Ramos (cell line): ENCODE results near the gene GGA1.

Experiments
- in situ Hi-C: fragments of 300-500 bp; cut with MboI; formaldehyde crosslinking; loops from one replicate; pipeline ENCODE4 v1.14.3; 2022; ENCODE audit warnings: low sequenced_read_pairs; ENCODE audit not compliant: unreplicated experiment

Gene GGA1

DNA sequence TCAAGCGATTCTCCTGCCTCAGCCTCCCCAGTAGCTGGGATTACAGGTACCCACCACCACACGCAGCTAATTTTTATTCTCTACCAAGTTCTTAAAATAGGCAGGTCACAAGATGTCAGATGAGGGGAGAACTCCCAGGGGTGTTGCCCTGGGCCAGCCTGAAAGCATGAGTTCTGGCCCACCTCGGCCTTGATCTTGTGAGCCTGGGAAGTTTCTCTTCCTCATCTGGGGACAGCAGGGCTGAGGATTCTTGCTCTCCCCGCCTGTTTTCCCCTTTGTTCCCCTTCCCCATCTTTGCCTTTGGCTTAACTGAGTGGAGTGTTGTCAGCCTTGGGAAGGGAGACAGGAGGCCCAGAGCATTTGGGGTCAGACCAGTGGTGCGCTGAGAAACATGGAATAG, 53.4 kb downstream of the GGA1 start:
- in situ Hi-C loops: no loop called here

DNA sequence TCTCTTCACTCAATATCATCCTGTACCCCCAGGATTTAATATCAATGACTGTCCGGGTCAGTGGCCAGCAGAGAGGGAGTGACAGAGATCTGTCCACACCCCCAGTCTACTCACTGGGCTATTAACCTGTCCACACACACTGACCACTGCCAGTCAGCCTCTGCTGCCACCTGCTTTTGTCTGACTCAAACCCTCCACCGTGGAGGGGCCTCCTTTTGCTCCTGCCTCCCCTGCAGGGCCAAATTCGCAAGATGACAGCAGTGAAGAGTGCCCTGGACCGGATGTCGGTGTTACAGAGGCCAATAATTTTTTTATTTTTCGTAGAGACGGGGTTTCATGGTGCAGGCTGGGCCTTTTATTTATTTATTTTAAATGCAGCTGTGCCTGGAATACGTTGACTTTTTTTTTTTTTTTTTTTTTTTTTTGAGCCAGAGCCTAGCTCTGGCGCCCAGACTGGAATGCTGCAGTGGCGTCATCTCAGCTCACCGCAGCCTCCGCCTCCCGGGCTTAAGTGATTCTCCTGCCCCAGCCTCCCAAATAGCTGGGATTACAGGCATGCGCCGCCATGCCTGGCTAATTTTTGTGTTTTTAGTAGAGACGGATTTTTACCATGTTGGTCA, 55.0 kb downstream of the GGA1 start:
- in situ Hi-C loops: no loop called here

DNA sequence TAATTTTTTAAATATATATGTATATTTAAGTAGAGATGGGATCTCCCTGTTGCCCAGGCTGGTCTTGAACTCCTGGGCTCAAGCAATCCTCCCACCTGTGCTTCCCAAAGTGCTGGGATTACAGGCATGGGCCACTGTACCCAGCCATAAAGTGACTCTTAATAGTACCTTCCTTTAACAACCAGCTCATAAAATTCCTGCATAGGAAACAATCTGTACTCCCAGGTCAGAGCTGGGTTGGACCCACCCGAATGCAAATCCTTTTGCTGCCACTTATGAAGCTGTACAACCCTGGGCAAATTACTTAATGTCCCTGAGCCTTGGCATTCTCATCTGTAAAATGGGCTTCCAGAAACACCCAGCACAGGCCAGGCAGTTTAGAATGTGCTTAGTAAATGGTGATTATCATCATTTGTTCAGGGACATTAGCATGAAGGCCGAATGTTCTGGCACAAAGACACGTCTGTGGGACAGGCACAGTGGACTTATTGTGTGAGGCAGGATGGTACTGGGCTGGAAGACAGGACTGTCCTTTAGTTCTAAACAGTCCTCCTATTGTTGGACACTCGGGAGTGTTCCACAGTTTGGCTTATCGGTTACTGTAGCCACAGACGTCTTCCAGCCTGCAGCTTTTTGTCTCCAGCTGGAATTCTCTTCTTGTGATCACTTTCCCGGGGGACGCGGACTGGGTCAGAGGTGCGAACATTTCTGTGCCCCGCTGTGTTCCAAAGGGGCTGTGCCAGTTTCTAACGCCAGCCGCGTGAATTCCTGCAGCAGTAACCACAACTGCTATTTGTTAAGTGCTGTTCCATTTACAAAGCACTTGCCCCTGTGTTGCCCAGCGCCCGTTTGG, 55.8 kb downstream of the GGA1 start:
- in situ Hi-C loops: no loop called here

DNA sequence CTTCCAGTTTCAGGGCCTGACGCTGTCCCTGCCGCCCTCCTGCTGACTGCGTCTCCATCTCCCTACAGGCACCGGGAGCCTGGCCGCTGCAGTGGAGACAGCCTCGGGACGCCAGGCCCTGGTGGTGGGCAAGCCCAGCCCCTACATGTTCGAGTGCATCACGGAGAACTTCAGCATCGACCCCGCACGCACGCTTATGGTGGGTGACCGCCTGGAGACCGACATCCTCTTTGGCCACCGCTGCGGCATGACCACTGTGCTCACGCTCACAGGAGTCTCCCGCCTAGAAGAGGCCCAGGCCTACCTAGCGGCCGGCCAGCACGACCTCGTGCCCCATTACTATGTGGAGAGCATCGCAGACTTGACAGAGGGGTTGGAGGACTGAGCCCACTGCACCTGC, 56.9 kb downstream of the GGA1 start:
- in situ Hi-C loops: no loop called here

DNA sequence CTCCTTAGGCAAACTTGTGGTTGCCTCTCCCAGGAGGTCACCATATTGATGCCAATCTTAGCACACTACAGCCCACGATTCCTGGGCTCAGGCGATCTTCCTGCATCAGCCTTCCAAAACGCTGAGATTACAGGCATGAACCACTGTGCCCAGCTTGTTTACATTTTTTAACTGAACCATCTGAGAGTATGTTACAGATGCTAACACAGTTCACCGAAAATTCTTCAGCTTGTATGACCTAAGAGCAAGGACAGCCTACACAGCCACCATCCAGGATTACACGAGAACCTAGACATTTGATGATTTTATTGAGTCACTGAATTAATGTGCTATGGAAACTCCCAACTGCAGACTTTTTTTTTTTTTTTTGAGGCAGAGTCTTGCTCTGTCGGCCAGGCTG, 61.0 kb downstream of the GGA1 start:
- in situ Hi-C loops: no loop called here

DNA sequence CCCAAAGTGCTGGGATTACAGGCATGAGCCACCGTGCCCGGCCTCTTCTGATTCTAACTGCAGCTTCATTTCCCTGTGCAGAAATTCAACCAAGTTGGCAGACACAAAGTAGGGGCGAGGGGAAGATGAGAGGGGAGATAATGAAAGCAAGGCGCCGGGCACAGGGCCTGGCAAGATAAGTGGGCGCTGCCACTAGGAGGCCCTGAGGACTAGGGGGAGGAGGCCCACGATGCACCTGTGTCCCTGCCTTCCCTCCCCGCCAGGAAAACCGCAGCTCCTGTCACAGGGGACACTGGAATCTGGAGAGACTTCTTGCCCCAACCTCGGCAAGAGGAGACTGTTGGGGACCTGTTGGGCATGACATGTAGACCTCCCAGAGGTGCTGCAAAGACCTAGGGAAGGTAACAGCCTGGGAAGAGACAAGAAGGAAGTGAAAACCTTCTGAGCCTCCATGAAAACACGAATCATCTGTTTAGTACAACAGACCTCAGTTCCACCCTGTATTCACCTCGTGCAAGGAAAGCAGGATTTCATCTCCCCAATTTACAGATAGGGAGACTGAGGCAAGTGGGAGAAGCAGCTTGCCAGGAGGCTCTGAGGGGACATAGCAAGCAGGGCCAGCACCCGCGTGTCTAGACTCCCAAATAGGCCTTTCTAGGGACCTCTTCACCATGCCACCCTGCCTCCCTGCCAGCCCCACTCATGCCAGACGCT, 63.7 kb downstream of the GGA1 start:
- in situ Hi-C loops: no loop called here

DNA sequence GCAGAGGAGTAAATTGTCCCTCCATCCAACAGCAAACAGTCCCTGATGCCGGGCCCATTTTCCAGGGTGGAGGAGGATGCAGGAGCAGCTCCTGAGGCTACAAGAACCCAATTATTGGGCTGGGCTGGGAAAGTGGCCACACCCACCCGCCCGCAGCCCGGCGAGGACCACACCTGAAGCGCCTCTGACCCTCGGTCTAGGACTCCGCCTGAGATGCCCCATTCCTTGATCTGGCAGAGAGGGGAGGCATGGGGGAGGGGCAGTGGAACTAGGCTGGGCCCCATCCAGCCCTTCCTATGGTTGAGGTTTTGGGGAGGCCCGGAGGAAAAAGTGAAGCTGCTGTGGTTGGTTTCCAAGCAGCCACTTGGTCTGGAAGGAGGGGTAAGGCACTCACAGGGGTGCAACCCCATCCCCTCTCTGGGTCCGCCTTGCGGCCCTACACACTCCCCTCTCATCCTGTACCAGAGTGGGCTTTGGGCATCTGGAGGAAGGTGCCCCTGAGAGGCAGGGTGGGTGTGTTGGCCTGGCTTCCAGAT, 64.4 kb downstream of the GGA1 start:
- in situ Hi-C loops: no loop called here

DNA sequence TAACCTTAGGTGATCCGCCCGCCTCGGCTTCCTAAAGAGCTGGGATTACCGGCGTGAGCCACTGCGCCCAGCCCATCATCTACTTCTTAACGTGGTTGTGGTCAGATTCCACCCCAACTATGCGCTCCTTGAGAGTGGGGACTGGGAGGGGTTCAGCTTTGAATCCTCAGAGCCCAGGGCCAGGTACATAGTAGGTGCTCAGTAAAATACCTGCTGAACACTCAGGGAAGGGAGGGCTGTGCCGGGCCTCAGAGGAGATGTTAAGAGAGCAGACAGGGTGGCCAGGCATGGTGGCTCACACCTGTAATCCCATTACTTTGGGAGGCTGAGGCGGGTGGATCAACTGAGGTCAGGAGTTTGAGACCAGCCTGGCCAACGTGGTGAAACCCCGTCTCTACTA, 65.6 kb downstream of the GGA1 start:
- in situ Hi-C loops: no loop called here

DNA sequence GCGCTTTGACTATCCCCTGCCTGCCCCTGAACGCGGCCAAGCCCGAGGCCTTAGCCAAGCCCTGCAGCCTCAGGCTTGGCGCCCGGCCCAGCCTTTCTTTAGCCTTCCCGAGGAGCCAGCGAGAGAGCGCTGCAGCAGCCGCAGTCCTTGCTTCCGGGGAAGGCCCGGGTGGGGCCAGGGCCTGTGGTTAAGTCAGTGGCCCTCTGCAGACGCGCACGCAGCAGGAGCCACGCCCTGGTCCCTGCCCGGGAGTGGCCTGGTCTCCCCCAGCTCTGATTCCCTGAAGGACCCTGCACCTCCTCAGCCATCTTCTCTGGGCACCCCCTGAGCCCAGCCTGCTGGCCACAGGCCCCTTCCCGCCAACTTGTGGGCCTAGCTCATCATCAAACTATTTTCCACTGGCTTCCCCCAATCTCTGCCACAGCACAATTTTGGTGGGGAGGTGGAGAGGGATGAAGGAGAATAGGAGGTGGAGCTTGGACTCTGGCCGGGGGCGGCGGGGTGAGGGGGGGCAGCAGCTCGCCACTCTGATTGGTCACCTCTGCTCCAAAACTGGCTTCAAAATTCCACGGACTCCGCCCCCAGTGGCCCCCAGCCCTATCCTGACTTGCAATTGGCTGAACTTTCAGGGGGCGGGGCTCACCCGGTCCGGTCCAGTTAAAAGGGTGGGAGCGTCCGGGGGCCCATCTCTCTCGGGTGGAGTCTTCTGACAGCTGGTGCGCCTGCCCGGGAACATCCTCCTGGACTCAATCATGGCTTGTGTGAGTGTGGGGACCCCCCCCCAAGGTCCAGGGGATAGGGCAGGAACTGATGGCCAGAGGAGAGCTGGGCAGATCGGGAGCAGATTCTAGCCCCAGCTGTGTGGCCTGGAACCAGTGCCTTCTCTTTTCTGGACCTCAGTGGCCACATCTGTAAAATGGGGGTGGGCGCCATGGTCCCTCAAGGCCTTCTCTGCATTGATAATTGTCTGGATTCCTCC, 66.6 kb downstream of the GGA1 start, which contains the start of gene LGALS1:
TSS of gene LGALS1 (plus strand) at position 686 of the 979 bp plus-strand sequence. CDS start at position 753, 67 bp downstream.
- in situ Hi-C loops: no loop called here

DNA sequence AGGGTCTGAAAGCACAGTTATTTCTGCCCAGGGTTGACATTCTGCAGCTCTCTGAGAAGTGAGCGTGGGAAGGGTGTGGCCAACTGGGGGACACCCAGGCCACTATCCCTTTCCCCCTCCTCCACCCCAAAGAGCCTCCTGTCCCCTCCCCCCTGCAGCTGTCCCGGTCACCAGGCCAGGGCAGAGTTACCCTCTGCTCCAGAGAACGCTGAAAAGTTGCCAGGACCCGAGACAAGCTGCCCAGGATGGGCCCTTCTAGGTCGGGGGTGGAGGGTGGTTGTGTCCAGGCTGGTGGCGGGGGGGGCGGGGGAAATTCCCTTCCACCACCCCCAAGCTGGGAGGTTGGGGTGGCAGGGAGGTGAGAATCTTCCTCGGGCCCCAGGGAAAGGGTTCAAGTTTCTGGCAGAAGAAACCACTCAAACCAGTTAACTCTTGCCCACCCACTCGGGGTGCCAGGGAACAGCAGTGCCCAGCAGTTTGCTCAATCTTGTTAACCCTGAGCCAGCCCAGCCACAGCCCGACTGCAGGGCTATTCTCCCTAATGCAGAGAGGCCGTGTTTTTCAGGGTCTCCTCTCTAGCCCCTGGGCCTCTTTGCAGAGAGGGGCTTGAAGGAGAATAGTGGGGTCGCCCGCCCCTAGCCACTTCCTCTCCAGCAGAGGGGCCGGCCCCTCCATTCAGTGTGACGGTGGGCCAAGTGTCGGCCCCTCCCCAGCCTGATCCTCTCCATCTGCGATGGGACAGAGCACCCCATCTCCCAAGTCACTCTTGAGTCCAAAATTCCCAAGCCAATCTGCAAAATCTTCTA, 67.5 kb downstream of the GGA1 start:
- in situ Hi-C loops: no loop called here

DNA sequence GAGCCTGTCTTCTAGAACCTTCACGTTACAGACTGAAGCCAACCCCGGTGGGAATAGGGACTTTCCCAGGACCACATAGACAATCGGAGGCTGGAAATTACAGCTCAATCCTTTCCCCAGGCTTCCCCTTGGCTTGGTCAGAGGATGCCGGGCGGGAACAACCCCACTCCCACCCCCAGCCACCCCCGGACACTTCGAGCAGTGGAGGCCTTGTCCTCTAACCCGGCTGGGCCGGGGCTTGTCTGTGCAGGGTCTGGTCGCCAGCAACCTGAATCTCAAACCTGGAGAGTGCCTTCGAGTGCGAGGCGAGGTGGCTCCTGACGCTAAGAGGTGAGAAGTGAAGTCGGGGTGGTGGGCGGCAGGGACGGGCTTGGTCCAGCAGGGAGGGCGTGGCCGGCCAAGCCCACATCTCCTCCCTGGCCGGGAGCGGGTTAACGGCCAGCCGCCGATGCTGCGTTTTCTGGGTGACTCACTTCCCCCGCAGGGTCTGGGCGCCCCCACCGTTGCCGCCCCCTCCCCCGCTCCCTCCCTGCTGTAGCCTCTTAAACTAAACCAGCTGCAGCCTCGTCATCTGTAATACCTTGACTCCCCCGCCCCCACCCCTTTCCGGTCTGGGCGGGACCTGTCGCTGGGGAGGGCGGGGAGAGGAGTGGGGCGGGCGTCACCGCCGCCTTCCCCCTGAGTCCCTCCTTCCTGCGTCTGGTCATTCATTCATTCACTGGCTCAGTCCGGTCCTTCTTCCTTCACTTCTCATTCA, 68.3 kb downstream of the GGA1 start:
- in situ Hi-C loops: no loop called here

DNA sequence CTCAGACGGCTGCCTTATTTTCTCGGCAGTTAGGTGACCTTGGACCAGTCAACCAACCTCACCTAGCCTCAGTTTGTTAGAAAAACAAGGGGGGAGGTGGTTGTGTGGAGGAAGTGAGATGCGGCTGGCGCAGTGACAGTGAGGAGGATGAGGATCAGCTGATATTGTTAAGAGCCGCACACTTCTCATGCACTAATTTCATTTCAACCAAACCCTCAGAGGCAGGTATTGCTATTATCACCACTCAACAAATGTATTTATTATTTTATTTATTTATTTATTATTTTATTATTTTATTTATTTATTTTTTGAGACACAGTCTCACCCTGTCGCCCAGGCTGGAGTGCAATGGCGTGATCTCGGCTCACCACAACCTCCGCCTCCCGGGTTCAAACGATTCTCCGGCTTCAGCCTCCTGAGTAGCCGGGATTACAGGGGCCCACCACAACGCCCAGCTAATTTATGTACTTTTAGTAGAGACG, 68.9 kb downstream of the GGA1 start:
- in situ Hi-C loops: no loop called here

DNA sequence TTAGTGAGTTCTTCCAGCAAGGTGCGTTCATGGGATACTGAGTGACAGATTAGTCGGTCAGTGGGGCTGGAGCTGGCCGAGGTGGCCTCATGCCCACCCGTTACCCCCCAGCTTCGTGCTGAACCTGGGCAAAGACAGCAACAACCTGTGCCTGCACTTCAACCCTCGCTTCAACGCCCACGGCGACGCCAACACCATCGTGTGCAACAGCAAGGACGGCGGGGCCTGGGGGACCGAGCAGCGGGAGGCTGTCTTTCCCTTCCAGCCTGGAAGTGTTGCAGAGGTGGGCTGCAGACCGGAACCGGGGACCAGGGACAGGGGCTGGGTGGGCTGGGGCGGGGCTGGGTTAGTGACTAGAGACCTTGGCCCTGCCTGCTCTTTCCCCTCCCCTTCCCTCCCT, 69.7 kb downstream of the GGA1 start:
- in situ Hi-C loops: no loop called here

DNA sequence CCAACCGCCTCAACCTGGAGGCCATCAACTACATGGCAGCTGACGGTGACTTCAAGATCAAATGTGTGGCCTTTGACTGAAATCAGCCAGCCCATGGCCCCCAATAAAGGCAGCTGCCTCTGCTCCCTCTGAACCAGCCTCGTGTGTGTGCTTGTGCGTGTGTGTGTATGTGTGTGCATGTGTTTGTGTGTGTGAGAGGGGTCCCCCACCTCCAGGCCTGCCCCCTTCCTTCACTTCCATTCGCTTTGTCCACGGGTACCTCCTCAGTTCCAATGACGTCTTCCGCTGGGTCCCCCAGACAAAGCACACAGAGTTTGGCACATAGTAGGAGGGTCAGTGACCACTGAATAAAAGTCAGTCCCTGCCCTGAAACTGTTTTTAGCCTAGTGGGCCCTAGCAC, 71.0 kb downstream of the GGA1 start:
- in situ Hi-C loops: loop anchor here (5.0 kb wide), 1 partner anchor 62 kb away; no protein-coding TSS in a partner anchor

DNA sequence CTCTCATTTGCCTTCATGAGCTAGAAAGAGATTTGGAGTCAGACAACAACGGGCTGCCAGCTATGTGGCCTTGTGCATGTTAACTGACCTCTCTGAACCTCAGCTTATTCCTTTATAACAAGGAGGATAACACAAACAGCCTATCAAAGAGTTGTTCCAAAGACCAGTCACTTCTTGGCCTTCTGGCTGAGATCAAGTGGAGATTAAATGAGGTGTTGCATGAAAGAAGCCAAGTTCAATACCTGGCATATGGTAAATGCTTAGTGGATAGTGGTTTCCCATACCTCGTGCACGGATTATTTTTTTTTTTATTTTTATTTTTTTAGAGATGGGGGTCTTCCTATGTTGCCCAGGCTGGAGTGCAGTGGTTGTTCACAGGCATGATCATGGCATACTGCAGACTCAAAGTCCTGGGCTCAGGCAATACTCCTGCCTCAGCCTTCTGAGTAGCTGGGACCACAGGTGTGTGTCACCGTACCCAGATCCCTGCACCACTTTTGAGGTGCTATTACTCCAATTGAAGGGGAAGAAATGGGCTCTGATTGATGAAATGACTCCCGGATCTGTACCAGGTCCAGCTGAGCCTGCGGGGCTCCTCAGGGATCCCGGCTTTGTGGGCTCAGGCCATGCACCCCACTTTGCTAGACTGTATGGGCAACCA, 71.7 kb downstream of the GGA1 start:
- in situ Hi-C loops: loop anchor here (5.0 kb wide), 1 partner anchor 63 kb away; no protein-coding TSS in a partner anchor

DNA sequence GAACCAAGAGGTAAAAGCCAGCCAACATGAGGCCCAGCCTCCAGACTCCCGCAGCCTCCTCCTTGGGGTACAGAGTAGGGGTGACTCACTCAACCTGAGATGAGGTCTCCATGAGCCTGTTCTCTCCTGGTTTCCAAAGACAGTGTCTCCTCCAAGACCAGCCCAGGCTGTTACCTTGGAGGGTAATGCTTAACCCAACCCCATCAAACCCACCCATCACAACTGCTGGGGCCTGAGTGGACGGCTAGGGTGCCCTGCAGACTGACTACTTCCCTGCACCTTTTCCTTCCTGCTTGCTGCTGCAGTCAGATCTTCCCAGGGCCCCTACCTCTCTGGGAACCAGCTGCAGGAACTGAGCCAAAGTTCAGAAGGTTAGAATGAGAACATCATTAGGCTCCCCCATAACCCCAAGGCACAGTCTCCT, 72.4 kb downstream of the GGA1 start:
- in situ Hi-C loops: loop anchor here (5.0 kb wide), 1 partner anchor 64 kb away; no protein-coding TSS in a partner anchor

DNA sequence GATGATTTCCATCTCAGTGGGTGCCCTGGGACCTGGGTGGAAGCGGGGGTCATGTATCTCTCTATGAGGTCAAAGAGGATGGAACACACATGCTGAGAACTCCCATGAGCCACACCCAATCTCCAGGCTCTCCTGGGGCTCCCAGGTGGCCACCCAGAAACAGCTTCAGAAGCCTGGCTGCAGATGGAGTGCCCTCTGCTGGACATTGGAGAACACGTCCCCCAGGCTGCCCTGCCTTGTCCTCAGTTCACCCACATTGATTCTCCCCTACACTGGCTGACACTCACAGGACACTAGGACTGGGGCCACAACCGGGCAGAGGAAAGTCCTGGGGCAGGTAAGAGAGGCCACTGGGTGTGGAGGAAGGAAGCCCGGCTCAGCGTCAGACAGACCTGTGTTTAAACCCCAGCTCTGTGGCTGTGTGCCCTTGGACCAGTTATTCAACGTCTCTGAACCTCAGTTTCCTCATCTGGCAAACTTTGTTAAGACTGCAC, 73.0 kb downstream of the GGA1 start:
- in situ Hi-C loops: loop anchor here (5.0 kb wide), 1 partner anchor 64 kb away; no protein-coding TSS in a partner anchor
